IPS-NIHi7 (cell line): ENCODE data around the gene OR10A2.
"Not testable (repeated sequence)": the region's sequence is repeated elsewhere in the genome, so short reads cannot be mapped to it uniquely, and the experiment has no call there.

Source experiments
- DNase-seq: peaks from one replicate; pipeline ENCODE4 v3.0.0; 2012; ENCODE audit warnings: mixed read lengths; ENCODE audit errors: extremely low spot score

Gene OR10A2, protein sequence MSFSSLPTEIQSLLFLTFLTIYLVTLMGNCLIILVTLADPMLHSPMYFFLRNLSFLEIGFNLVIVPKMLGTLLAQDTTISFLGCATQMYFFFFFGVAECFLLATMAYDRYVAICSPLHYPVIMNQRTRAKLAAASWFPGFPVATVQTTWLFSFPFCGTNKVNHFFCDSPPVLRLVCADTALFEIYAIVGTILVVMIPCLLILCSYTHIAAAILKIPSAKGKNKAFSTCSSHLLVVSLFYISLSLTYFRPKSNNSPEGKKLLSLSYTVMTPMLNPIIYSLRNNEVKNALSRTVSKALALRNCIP

GRCh38 chr11:6862961-6863360, at the start of gene OR10A2:
Gene OR10A2, plus strand, starts transcription at chr11:6863057. Its CDS starts 6,698 bp downstream, at chr11:6869755.
- DNase-seq = peak; percentile 17

DNA sequence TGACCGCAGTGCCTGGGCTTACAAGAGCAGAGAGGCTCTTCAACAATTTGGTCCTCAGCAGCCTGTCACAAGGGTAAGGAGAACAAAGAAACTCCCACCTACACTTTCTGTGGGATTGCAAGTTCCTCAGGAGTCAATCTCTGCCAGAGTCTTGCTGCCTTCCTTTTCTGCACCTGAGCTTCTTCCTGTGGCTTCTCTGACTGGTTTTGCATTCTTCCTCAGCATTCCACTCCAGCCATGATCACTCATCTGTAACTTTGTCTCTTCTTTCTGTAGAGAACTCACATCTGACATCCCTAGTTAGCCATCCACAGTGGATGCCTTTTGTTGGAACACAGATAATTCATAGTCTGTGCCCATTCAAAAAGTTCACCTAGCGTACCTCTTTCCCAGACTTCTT, 49.2 kb upstream of the OR10A2 start:
- DNase-seq = no peak

DNA sequence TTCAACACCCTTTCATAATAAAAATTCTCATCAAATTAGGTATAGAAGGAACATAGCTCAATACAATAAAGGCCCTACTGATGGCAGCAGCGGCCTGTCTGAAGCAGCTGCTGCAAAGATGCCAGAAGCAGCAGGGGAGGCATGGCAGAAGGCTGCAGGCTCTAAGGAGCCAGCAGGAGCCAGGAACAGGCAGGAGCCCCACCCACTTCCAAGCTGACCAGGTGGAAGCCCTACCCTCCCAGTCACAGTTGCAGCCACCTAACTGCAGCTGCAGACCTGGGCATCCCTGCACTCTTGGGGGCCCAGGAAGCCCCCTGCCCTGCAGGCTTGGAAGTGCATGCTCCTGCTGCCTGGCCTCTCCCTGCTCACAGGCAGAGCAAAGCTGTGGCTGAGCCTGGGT, 45.2 kb upstream of the OR10A2 start:
- peak; percentile 62 for DNase-seq

DNA sequence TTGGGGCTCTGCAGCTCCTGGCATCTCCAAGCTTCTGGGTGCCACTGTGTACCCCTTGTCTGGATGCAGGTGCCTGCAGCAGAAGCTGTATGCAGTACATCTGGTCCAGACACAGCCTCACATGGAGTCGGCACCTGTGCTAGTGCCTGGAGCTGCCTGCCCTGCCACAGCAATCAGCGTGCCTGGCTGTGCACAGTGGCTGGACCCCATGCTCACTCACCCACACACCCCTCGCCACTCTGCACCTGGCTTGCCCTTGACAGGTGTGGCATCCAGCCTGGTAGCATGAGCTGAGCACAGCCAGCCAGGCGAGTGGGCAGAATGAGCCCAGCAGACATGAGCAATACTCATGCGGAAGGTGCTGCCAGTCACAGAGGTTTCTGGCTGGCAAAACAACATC, 43.9 kb upstream of the OR10A2 start:
- no peak for DNase-seq

GRCh38 chr11:6824136-6824823, 38.6 kb upstream of the OR10A2 start:
- DNase-seq = no peak

DNA sequence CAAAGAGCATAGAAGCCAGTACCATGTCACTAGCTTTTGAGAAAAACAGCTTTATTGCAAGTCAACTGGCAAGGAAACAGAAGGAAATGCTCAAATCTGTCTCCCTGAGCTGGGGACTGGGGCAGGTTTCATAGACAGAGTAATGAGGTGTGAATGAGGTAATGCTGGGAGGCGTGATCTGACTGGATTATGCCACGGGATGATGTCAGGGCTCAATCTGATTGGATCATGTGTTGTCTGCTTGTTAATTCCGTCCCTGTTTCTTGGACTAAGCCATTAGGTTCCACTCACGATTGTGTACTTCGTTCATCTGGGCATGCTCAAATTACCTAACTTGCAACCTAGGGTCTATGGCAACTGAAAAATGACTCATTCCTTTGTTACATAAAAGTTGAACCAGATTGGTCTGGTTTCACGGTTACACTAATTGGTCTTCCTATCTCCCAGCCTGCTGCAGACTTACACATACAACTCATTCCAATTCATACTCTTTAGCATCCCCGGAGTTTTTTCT, 37.6 kb upstream of the OR10A2 start:
- DNase-seq = no peak

DNA sequence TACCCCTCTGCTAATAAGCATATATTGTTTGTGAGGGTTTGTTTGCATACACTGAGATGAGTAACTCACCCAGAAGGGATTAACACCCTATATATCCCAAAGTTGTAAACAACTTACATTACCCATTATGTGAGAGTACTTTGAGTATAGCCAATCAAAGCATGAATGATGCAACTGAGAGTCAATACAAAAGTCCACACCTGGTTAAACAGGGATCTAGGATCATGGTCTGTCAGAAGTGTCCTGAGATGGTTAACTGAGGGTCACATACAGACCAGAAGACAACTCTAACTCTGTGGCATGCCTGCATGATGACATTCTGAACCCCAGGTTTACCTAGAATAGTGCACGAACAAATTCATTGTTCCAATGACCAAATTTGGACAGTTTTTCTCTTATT, 34.8 kb upstream of the OR10A2 start:
- no peak for DNase-seq

DNA sequence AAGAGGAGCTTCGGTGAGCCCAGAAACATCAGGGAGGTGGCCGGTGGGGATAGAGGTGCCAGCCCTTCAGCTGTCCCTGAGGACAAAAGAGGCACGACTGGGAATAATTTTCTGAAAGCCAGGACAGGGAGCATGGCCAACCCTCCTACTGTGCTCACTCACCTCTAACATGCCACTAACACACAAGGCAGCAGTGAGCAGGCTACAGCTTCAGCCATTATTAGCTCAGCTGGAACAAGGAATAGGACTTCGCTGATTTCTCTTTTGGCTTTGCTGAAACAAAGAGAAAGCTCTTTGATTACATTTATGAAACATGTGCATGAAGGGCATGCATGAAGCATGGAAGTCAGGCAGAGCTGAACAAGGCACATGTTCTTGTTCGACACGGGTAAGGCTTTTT, 29.5 kb upstream of the OR10A2 start:
- DNase-seq = no peak

GRCh38 chr11:6834021-6834420, 28.8 kb upstream of the OR10A2 start:
- DNase-seq = no peak

DNA sequence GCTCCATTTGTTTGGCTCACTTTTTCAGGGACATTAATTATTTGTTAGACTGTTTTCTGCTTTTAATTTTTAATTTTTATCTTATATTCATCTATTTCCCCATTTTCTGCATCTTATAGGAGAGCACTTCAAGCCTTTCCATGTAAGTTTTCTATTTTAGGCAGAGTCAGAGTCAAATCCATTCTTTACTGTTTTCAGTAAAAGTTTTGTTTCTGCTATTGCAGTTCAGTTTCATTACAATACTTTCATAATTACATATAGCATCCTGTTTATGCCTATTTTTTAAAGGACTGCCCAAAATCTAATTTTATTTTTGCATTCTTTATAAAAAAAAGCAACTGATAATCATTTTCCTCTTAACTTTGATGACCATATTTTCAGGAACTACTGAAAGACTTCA, 21.2 kb upstream of the OR10A2 start:
- no peak for DNase-seq

DNA sequence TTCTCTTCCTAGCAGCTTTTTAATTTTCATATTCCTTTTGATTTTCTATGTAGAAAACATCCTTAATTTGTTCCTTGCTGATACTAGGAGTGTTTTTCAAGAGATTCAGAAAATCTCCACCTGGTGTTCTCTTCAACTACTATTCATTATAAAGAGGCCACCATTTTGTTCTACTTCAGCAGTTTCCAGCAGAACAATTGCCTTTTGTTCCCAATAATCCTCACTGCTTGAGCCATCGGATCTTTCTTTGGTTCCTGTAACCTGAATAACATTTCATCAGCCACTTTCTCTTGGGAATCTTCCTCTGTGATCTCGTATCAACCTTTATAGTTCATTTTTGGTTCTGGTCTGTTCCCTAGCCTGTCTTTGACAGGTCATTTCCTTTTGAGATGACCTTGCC, 19.2 kb upstream of the OR10A2 start:
- no peak for DNase-seq

- DNase-seq = no peak
Observed at GRCh38 chr11:6844356-6844755, 18.5 kb upstream of the OR10A2 start.

DNA sequence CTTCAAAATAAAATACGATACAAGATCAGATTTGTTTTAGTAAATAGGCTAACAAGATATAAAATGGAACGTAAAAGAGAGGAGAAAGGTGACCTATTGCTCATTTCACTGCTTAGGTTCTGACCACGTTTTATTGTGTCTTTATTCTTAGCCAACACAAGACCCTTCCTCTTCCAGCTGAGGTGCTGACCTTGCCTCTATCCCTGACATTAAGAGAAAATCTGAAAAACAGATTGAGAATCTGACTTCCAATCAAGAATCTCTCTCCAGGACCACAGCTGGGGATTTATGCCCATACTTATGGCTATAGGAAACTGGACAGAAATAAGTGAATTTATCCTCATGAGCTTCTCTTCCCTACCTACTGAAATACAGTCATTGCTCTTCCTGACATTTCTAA, 17.5 kb upstream of the OR10A2 start, which contains the start of gene OR10A5:
TSS of gene OR10A5 (plus strand) at position 301 of the 400 bp plus-strand sequence. CDS start at position 301, 0 bp downstream.
- no peak for DNase-seq

GRCh38 chr11:6850526-6850925, 12.3 kb upstream of the OR10A2 start:
- DNase-seq = no peak

- not testable (repeated sequence) for DNase-seq
Observed at GRCh38 chr11:6854801-6855200, 8.1 kb upstream of the OR10A2 start.

- no peak for DNase-seq
Observed at GRCh38 chr11:6855971-6856541, 6.8 kb upstream of the OR10A2 start.

- no peak for DNase-seq
Observed at GRCh38 chr11:6856871-6857270, 6.0 kb upstream of the OR10A2 start.

DNA sequence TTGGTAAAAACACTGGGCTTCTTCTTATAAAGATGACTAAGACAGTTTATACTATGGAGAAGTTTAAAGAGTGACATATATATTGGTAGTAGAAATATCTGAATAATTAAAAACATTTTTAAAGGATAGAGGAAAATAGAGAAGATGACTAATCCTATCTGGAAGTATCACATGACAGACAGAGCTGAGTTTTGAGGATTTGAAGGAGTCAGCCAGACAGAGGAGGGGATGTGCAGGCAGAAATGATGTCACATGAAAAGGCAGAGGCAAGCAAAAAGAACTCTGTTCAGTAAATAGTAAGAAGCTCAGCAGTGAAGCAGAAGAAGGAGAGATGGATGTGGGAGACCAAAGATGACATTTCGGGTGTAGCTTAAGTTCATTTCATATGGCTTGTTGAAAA, 1.6 kb downstream of the OR10A2 start:
- DNase-seq = no peak

DNA sequence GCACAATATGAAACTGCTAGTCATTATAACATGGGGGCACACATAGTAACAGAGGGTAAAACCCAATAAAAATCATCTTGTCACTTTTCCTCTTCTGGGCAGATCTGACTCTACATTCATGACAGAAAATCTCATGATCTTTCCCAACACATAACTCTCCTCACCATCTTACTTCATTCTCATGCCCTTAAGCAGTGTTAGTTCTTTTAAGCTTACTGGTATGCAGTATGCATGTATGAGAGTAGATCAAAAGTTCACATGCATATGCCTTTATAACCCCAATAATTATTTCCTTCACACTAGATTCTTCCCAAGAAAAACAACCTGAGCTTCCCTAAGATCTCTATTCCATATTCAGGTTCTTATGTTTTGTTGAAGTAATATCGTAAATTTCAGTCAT, 8.4 kb downstream of the OR10A2 start:
- DNase-seq = no peak

DNA sequence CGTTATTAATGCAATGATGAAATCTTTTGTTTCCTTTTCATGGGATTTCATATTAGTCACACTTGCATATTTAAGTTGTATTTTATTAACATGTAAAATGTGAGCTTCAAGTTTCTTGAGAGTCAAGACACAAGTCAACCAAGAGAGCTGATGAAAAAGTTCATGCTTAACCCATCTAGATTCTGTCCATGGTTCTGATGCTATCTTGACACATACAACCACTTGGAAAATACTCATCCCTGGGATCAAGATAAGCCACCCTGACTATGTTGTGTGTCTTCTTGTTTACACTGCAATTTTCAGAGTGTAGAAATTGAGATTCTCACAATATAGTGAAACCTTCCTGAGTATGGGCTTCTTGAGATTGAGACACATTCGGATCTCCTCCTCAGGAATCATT, 12.9 kb downstream of the OR10A2 start:
- DNase-seq = no peak

DNA sequence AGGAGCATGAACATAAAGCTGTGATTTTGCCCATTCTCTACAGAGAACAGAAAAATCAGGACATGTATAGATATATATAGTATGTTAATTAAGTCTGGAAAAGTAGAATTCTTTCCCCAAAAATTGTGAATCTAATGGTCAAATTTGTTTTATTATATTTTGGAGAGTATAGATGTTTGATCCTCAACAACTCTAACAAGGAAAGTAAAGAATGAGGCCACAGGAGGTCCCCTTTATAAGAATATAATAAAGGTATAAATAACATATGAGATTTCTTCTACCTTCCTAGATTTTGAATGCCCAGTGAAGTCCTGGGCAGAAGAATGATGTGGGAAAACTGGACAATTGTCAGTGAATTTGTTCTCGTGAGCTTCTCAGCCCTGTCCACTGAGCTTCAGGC, 13.5 kb downstream of the OR10A2 start, which contains the start of gene OR10A4:
TSS of gene OR10A4 (plus strand) at position 301 of the 400 bp plus-strand sequence. CDS start at position 324, 23 bp downstream.
- DNase-seq = no peak

DNA sequence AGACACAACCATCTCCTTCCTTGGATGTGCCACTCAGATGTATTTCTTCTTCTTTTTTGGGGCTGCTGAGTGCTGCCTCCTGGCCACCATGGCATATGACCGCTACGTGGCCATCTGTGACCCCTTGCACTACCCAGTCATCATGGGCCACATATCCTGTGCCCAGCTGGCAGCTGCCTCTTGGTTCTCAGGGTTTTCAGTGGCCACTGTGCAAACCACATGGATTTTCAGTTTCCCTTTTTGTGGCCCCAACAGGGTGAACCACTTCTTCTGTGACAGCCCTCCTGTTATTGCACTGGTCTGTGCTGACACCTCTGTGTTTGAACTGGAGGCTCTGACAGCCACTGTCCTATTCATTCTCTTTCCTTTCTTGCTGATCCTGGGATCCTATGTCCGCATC, 14.1 kb downstream of the OR10A2 start:
- DNase-seq = no peak

GRCh38 chr11:6882751-6883150, 19.9 kb downstream of the OR10A2 start:
- DNase-seq = no peak
